ENCODE data around the gene C1S.

DNA sequence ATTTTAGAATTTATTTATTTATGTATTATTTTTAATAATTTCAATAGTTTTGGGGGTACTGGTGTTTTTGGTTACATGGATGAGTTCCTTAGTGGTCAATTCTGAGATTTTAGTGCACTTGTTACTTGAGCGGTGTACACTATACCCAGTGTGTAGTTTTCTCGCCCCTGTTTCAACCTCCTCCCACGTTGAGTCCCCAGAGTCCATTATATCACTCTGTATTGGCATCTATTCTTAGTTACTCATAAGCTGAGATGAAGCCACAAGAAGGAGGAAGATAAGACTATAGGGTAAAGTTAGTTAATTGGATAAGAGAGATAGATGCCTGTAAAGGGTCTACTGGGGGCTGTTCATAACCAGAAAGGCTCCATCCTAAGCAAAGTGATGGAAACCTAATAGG lies 4.0 kb downstream of the C1S start:
- TF ChIP-seq EZH2 (IDR thresholded peaks at IDR 0.05; ENCODE audit: borderline replicate concordance, low read depth, low read length, severe bottlenecking) (no peak), POLR2A (IDR thresholded peaks at IDR 0.05; ENCODE audit: low read depth, low read length) (no peak), MYC (IDR thresholded peaks at IDR 0.05; ENCODE audit: low read depth, low read length) (no peak)
- TF ChIP-seq, protein P1, sequence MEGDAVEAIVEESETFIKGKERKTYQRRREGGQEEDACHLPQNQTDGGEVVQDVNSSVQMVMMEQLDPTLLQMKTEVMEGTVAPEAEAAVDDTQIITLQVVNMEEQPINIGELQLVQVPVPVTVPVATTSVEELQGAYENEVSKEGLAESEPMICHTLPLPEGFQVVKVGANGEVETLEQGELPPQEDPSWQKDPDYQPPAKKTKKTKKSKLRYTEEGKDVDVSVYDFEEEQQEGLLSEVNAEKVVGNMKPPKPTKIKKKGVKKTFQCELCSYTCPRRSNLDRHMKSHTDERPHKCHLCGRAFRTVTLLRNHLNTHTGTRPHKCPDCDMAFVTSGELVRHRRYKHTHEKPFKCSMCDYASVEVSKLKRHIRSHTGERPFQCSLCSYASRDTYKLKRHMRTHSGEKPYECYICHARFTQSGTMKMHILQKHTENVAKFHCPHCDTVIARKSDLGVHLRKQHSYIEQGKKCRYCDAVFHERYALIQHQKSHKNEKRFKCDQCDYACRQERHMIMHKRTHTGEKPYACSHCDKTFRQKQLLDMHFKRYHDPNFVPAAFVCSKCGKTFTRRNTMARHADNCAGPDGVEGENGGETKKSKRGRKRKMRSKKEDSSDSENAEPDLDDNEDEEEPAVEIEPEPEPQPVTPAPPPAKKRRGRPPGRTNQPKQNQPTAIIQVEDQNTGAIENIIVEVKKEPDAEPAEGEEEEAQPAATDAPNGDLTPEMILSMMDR (IDR thresholded peaks at IDR 0.05; ENCODE audit: extremely low read depth in 1 of 2, insufficient read depth in 1 of 2, low read depth in 1 of 2, low read length in 2 of 2), result no peak

All from endothelial cell of umbilical vein (primary cell).